HepG2 (cell line): ENCODE measurements around the gene ZFAND3. TPM values are rescaled to one million over a fixed set of nuclear protein-coding genes. Genes with fewer than 3 reads are reported as not detected.

Experiments used
- ATAC-seq: fragments of 200-7000 bp; cut with Tn5 transposase; 3 replicates; pipeline ENCODE4 v1.9.1; 2020; ENCODE audit warnings: mild to moderate bottlenecking, moderate library complexity
- BruUV-seq: library from RNA; stranded (reverse); fragments of 400-500 nt; replicated peaks from 2 replicates; lab custom pipeline; 2021; lab: Mats Ljungman, UMichigan
- CTCF ChIA-PET: fragments of 300-600 bp; formaldehyde crosslinking; extraction: SDS; loops from one replicate; lab custom pipeline; 2021; ENCODE audit warnings: low total read pairs, inconsistent platforms, low intra/inter-chr PET ratio; lab: Yijun Ruan, JAX
- POLR2A ChIA-PET: fragments of 350-600 bp; sonication (Branson Sonifier 250); formaldehyde crosslinking; loops from one replicate; lab custom pipeline; 2020; ENCODE audit warnings: antibody characterized with exemption, inconsistent platforms; lab: Yijun Ruan, JAX
- DNase-seq: peaks from one replicate; pipeline ENCODE4 v3.0.0-alpha.2; 2015; ENCODE audit warnings: low spot score
- FAIRE-seq: peaks from 3 replicates; lab custom pipeline; 2011; peaks lifted over from hg19 to GRCh38; lab: Jason Lieb, UNC
- H2AFZ ChIP-seq: one replicate; pipeline ENCODE4 v1.6.1; 2011; ENCODE audit warnings: low read length, inconsistent platforms
- H3K27ac ChIP-seq: fragments of 300-600 bp; 3 replicates; pipeline ENCODE4 v1.8.0; 2011; ENCODE audit warnings: mixed run types, mild to moderate bottlenecking, mixed read lengths, low read length, inconsistent platforms; ENCODE audit not compliant: insufficient read depth; ENCODE audit errors: extremely low read length
- H3K27me3 ChIP-seq, 2 experiments: fragments of 200-600 bp in 1 of 2; 2 replicates in 1 of 2; 3 replicates in 1 of 2; pipeline versions ENCODE4 v1.6.0 to v1.8.0; 2011; ENCODE audit warnings: low read length in 2 of 2, mild to moderate bottlenecking in 2 of 2, moderate library complexity in 2 of 2, inconsistent platforms in 1 of 2; ENCODE audit not compliant: insufficient read depth in 2 of 2, control insufficient read depth in 1 of 2
- H3K36me3 ChIP-seq, 2 experiments: fragments of 200-600 bp in 1 of 2; replicated peaks in 1 of 2; 2 replicates in 1 of 2; 3 replicates in 1 of 2; pipeline versions ENCODE4 v1.5.1 to v1.8.0; 2011; ENCODE audit warnings: low read length in 2 of 2, inconsistent platforms in 1 of 2; ENCODE audit not compliant: insufficient read depth in 2 of 2, control insufficient read depth in 1 of 2
- H3K4me1 ChIP-seq: 2 replicates; pipeline ENCODE4 v1.5.1; 2012; ENCODE audit warnings: low read length, inconsistent platforms; ENCODE audit not compliant: insufficient read depth
- H3K4me2 ChIP-seq: 2 replicates; pipeline ENCODE4 v1.6.0; 2011; ENCODE audit warnings: low read depth, low read length, inconsistent platforms
- H3K4me3 ChIP-seq, 3 experiments: fragments of 200-600 bp in 1 of 3; sonication (generic), shearing (Covaris generic) in 1 of 3; replicated peaks in 1 of 3; 2 replicates each; pipeline ENCODE4 v1.5.1; 2011 to 2016; ENCODE audit warnings: low read length in 3 of 3, inconsistent platforms in 2 of 3, low read depth in 2 of 3, mild to moderate bottlenecking in 2 of 3, control low read depth in 1 of 3, mixed read lengths in 1 of 3; ENCODE audit not compliant: insufficient read depth in 1 of 3
- H3K79me2 ChIP-seq: one replicate; pipeline ENCODE4 v1.6.1; 2011; ENCODE audit warnings: low read length, inconsistent platforms; ENCODE audit not compliant: insufficient read depth
- H3K9ac ChIP-seq: 2 replicates; pipeline ENCODE4 v1.6.0; 2011; ENCODE audit warnings: mild to moderate bottlenecking, low read depth, low read length, inconsistent platforms; ENCODE audit not compliant: insufficient read depth
- H3K9me3 ChIP-seq: 2 replicates; pipeline ENCODE4 v1.5.1; 2012; ENCODE audit warnings: mild to moderate bottlenecking, low read length
- H4K20me1 ChIP-seq: 2 replicates; pipeline ENCODE4 v1.6.0; 2011; ENCODE audit warnings: inconsistent platforms, mild to moderate bottlenecking, low read length, moderate library complexity; ENCODE audit not compliant: insufficient read depth
- AKAP8 ChIP-seq: sonication (generic); formaldehyde crosslinking; IDR thresholded peaks from 2 replicates; pipeline ENCODE4 v1.5.1; 2020; ENCODE audit warnings: mild to moderate bottlenecking, missing genetic modification reagents
- CC2D1A ChIP-seq: sonication (generic); formaldehyde crosslinking; IDR thresholded peaks from 2 replicates; pipeline ENCODE4 v1.8.1; 2023; ENCODE audit warnings: mild to moderate bottlenecking, missing genetic modification reagents
- HDAC1 ChIP-seq: sonication (generic); formaldehyde crosslinking; IDR thresholded peaks from 2 replicates; pipeline ENCODE4 v1.5.1; 2020; ENCODE audit warnings: mild to moderate bottlenecking, missing genetic modification reagents
- HDAC6 ChIP-seq: fragments of 200-600 bp; sonication (generic); IDR thresholded peaks from 2 replicates; pipeline ENCODE4 v1.7.0; 2017; ENCODE audit warnings: mild to moderate bottlenecking, antibody characterized with exemption, low read length, low read depth
- KLF6 ChIP-seq: IDR thresholded peaks from 2 replicates; pipeline ENCODE4 v1.8.0; 2016; ENCODE audit warnings: missing biosample characterization, missing genetic modification reagents
- MAFF ChIP-seq: IDR thresholded peaks from 2 replicates; pipeline ENCODE4 v1.6.1; 2011; ENCODE audit warnings: low read depth, low read length, improper control_type of control experiment
- MAFK ChIP-seq, 2 experiments: IDR thresholded peaks in 1 of 2; conservative IDR thresholded peaks in 1 of 2; 2 replicates each; pipeline ENCODE4 v1.6.1; 2011; ENCODE audit warnings: improper control_type of control experiment in 2 of 2, low read length in 2 of 2
- MLLT10 ChIP-seq: sonication (generic); formaldehyde crosslinking; IDR thresholded peaks from 2 replicates; pipeline ENCODE4 v1.4.0; 2020; ENCODE audit warnings: missing genetic modification reagents
- RARG ChIP-seq: sonication (generic); formaldehyde crosslinking; IDR thresholded peaks from 2 replicates; pipeline ENCODE4 v1.4.0; 2020; ENCODE audit warnings: low read depth, mild to moderate bottlenecking, missing genetic modification reagents
- TEAD3 ChIP-seq: optimal IDR thresholded peaks from 2 replicates; pipeline ENCODE3; 2016; ENCODE audit warnings: borderline replicate concordance
- ZNF260 ChIP-seq: sonication (generic); formaldehyde crosslinking; IDR thresholded peaks from 2 replicates; pipeline ENCODE4 v1.4.0; 2020; ENCODE audit warnings: missing genetic modification reagents, low read depth, mild to moderate bottlenecking, borderline replicate concordance
- ZNF556 ChIP-seq: sonication (generic); formaldehyde crosslinking; IDR thresholded peaks from 2 replicates; pipeline ENCODE4 v1.4.0; 2020; ENCODE audit warnings: mild to moderate bottlenecking, missing genetic modification reagents, borderline replicate concordance
- ZNF709 ChIP-seq: sonication (generic); formaldehyde crosslinking; IDR thresholded peaks from 2 replicates; pipeline ENCODE4 v1.5.0; 2020; ENCODE audit warnings: mild to moderate bottlenecking, missing genetic modification reagents
- ZNF766 ChIP-seq: sonication (generic); formaldehyde crosslinking; IDR thresholded peaks from 2 replicates; pipeline ENCODE4 v1.5.0; 2020; ENCODE audit warnings: missing genetic modification reagents, borderline replicate concordance
- WGBS: methylation state at CpG from one replicate; pipeline ENCODE4 v1.1.6; 2017; ENCODE audit warnings: low lambda C conversion rate; 5-methylcytosine and 5-hydroxymethylcytosine counted together
- in situ Hi-C: cut with HindIII; loops from 2 replicates; pipeline ENCODE4 v1.10.0; 2017; ENCODE audit warnings: low pct_unique_long_range_greater_than_20kb; ENCODE audit not compliant: extremely low pct_ligation_motif_present
- intact Hi-C: fragments of 100-400 bp; cut with micrococcal nuclease; formaldehyde crosslinking; loops from one replicate; pipeline ENCODE4 v1.10.0; 2022; ENCODE audit not compliant: unreplicated experiment
- polyA plus RNA-seq, 8 experiments: library from polyadenylated mRNA; depleted of rRNA in 3 of 8; stranded (reverse) in 7 of 8; unstranded in 1 of 8; fragments of >200 nt; fragmentation: Illumina TruSeq in 4 of 8; extraction: Trizol in 4 of 8; gene quantifications; 2 replicates each; pipeline versions ENCODE4 v1.2.1 to v1.2.3, GENCODE V29; 2011 to 2016; ENCODE audit warnings: low read depth in 4 of 8, missing spikeins in 1 of 8, mixed read lengths in 1 of 8; ENCODE audit not compliant: insufficient read depth in 1 of 8
- total RNA-seq, 5 experiments: library from RNA; depleted of rRNA; stranded (reverse); fragments of >200 nt; fragmentation: Illumina TruSeq; extraction: Trizol; gene quantifications; 2 replicates each; pipeline ENCODE4 v1.2.3, GENCODE V29; 2016; ENCODE audit warnings: low read depth in 1 of 5
- TF ChIP-seq, protein P1 (sequence below): sonication (generic); formaldehyde crosslinking; IDR thresholded peaks from 2 replicates; pipeline ENCODE4 v1.5.0; 2020; ENCODE audit warnings: missing genetic modification reagents
- TF ChIP-seq, protein P2 (sequence below): sonication (generic); formaldehyde crosslinking; IDR thresholded peaks from 2 replicates; pipeline ENCODE4 v1.8.0; 2022; ENCODE audit warnings: missing genetic modification reagents, low read depth, mild to moderate bottlenecking, borderline replicate concordance

Gene ZFAND3
- total and polyA plus RNA-seq, 2 of the 13 experiments (the other 11 are each of a cell fraction or from before 2014, with no cell fraction given) = 16.4 to 17.1 TPM

DNA sequence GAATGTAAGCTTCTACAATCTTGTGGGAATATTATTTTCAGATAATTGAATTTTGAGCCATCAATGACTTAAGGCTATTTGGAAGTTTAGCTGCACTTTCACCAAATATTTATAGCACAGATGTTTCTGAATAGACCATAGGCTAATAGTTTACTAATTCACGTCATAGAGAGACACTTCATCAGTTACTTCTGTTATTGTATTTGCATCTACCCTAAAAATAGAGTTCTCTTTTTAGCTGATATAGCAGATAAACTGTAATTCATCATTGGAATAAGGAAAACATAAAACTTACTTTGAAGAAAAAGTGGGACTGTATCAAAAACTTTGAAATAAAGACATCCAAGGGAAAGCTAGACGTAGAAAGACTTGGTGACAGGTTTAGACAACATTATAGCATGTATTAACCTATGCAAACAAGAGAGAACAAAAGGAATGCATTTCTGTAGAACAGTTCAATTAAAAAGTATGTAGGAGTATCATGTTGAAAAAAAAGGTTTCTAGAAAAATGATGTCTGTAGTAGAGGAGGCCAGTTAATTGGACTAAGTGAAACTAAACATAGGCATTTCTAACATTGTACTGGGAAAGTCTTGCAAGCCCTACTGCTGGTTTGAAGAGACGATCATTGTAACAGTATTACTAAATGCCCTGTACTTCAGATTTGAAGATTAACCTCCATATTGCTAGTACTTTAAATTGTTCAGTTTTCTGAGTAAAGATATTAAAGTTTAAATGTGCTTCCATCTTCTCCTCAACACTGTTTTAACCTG, 123.3 kb downstream of the ZFAND3 start:
- intact Hi-C loops = no loop called here
- Histone ChIP-seq H3K36me3 (no peaks in the 10 kb centered on the region), H4K20me1 (0 out of 2 replicates have a peak, but pooled peaks cover 4% of the 10 kb centered on the region), H3K4me1 (peaks cover 15% of the 10 kb centered on the region), H3K27ac (no peak overlapping the region), H3K27me3 (no peaks in the 10 kb centered on the region), H3K9me3 (no peaks in the 10 kb centered on the region), H3K4me2 (no peak overlapping the region), H2AFZ (no peak overlapping the region), H3K4me3 (no peak overlapping the region), H3K9ac (no peak overlapping the region), H3K79me2 (peaks cover 25% of the 10 kb centered on the region)
- BruUV-seq = no TSS peak
- WGBS = 95% methylated on average over 3 of the region's 3 CpGs
- POLR2A ChIA-PET = no interaction called here
- in situ Hi-C loops = no loop called here
- CTCF ChIA-PET = no interaction called here
- ATAC-seq = no peak
- no peak for DNase-seq
- TF ChIP-seq MAFK (conservative IDR thresholded peaks at IDR 0.05 in 1 of 2, IDR thresholded peaks at IDR 0.05 in 1 of 2; ENCODE audit: low read length in 2 of 2) (peak; percentile 64 to 72), HDAC1 (CRISPR knock-in tag) (no peak), MAFF (peak; percentile 53; the same call in 1 of the 2 replicates)
- no peak for FAIRE-seq

- Histone ChIP-seq H4K20me1 (0 out of 2 replicates have a peak, but pooled peaks cover 6% of the 10 kb centered on the region), H3K4me3 (no peak overlapping the region), H3K79me2 (peaks cover 31% of the 10 kb centered on the region), H3K9me3 (no peaks in the 10 kb centered on the region), H3K4me2 (no peak overlapping the region), H3K27ac (no peak overlapping the region), H3K27me3 (no peaks in the 10 kb centered on the region), H3K36me3 (no peaks in the 10 kb centered on the region), H3K4me1 (peaks cover 15% of the 10 kb centered on the region), H2AFZ (no peak overlapping the region), H3K9ac (no peak overlapping the region)
- DNase-seq (no peak), ATAC-seq (no peak), FAIRE-seq (no peak)
- in situ Hi-C loops = no loop called here
- POLR2A ChIA-PET = no interaction called here
- 97% methylated on average over 1 of the region's 1 CpG for WGBS
- CTCF ChIA-PET = no interaction called here
- intact Hi-C loops = no loop called here
- no TSS peak for BruUV-seq
- TF ChIP-seq, protein P1, sequence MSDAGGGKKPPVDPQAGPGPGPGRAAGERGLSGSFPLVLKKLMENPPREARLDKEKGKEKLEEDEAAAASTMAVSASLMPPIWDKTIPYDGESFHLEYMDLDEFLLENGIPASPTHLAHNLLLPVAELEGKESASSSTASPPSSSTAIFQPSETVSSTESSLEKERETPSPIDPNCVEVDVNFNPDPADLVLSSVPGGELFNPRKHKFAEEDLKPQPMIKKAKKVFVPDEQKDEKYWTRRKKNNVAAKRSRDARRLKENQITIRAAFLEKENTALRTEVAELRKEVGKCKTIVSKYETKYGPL (CRISPR knock-in tag) = no peak
- TF ChIP-seq ZNF556 (no peak), ZNF766 (CRISPR knock-in tag) (no peak), ZNF260 (CRISPR knock-in tag) (no peak), MLLT10 (CRISPR knock-in tag) (no peak), HDAC6 (no peak), RARG (CRISPR knock-in tag) (no peak), AKAP8 (CRISPR knock-in tag) (no peak), KLF6 (CRISPR knock-in tag) (no peak), CC2D1A (CRISPR knock-in tag) (no peak), TEAD3 (CRISPR knock-in tag) (no peak), ZNF709 (CRISPR knock-in tag) (no peak)
- TF ChIP-seq, protein P2, sequence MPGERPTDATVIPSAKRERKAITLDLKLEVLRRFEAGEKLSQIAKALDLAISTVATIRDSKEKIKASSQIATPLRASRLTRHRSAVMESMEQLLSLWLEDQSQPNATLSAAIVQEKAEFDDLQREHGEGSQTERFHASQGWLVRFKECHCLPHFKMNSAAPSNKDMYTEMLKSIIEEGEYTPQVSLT (CRISPR knock-in tag) = no peak
These were observed 124.0 kb downstream of the ZFAND3 start for GRCh38 chr6:37943436-37944058.
